Measurements from ENCODE around the gene MPHOSPH9.

Gene MPHOSPH9, protein sequence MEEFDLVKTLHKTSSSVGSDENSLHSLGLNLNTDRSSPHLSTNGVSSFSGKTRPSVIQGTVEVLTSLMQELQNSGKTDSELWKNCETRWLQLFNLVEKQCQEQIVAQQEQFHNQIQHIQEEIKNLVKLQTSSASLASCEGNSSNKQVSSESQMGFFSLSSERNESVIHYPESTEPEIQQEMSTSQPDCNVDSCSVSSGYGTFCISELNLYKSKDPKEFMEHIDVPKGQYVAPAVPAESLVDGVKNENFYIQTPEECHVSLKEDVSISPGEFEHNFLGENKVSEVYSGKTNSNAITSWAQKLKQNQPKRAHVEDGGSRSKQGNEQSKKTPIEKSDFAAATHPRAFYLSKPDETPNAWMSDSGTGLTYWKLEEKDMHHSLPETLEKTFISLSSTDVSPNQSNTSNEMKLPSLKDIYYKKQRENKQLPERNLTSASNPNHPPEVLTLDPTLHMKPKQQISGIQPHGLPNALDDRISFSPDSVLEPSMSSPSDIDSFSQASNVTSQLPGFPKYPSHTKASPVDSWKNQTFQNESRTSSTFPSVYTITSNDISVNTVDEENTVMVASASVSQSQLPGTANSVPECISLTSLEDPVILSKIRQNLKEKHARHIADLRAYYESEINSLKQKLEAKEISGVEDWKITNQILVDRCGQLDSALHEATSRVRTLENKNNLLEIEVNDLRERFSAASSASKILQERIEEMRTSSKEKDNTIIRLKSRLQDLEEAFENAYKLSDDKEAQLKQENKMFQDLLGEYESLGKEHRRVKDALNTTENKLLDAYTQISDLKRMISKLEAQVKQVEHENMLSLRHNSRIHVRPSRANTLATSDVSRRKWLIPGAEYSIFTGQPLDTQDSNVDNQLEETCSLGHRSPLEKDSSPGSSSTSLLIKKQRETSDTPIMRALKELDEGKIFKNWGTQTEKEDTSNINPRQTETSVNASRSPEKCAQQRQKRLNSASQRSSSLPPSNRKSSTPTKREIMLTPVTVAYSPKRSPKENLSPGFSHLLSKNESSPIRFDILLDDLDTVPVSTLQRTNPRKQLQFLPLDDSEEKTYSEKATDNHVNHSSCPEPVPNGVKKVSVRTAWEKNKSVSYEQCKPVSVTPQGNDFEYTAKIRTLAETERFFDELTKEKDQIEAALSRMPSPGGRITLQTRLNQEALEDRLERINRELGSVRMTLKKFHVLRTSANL

DNA sequence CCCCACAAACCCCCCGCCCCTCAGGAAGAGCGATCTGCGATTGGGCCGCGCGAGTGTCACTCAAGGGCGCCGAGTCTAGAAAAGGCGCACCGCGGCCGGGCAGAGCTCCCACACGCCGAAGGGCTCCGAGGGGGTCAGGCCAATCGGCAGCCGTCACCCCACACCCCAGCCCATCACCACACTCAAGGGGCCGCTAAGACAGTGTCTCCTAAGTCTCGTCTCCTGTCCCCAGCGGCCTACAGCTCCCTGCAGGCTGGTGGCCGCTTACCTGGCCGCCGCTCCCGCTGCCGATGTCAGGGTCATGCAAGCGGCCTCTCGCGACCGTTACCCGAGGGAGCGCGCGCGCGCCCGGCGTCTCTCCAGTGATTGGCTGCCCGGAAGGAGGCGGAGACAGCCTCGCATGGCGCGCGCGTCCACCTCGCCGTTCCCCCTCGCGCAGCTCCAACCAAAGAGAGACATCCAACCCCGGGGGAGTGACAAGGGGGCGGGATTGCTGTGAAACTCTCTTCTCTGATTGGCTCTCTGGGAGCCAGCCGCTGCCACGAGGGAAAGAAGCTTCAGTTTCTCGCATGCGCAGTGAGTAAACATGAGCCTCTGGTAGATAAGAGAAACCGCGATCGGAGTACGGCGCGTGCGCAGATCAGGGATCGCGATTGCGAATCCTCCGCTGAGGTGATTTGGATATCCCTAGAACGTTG lies at the start of gene MPHOSPH9, which contains the start of gene MTRFR:
TSS of gene MPHOSPH9 (minus strand) at position 335 of the 698 bp plus-strand sequence. CDS start 2,777 bp downstream, outside the sequence.
TSS of gene MTRFR (plus strand) at position 630 of the 698 bp plus-strand sequence. CDS start 20,239 bp downstream, outside the sequence.
- peak; percentile 99 for DNase-seq

DNA sequence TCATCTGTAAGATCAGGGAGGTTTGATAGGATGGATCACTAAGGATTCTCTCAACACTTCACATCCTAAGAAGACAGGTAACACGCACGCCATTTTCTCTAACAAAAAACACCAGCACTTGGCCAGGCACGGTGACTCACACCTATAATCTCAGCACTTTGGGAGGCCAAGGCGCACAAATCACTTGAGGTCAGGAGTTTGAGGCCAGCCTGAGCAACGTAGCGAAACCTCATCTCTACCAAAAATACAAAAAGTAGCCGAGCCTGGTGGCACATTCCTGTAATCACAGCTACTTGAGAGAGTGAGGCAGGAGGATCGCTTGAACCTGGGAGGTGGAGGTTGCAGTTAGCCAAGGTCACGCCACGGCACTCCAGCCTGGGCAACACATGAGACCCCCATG lies 49.2 kb upstream of the MPHOSPH9 start:
- DNase-seq = no peak

GRCh38 chr12:123280971-123281370 lies 48.0 kb upstream of the MPHOSPH9 start:
- DNase-seq = no peak

DNA sequence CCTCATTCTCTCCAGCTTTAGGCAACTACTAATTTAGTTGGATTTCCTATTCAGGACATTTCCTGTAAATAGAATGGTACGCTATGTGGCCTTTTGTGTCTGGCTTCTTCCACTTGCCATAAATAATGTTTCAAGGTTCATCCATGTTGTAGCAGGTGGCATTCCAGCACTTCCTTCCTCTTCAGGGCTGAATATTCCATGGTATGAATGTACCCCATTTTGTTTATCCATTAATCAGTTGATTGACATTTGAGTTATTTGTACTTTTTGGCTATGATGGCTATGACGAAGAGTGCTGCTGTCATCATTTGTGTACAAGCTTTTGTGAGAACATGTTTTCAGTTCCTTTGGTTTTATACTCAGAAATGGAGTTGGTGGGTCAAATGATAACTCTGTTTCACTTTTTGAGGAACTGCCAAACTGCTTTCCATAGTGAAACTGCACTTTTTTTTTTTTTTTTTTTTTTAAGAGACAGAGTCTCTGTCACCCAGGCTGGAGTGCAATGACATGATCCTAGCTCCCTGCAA lies 45.2 kb upstream of the MPHOSPH9 start:
- peak; percentile 28 to 58 for DNase-seq

GRCh38 chr12:123273166-123273565 lies 40.2 kb upstream of the MPHOSPH9 start:
- no peak for DNase-seq

GRCh38 chr12:123271001-123271668 lies 38.2 kb upstream of the MPHOSPH9 start:
- DNase-seq = peak; percentile 39 to 53

GRCh38 chr12:123270214-123271000 lies 37.5 kb upstream of the MPHOSPH9 start:
- no peak for DNase-seq

DNA sequence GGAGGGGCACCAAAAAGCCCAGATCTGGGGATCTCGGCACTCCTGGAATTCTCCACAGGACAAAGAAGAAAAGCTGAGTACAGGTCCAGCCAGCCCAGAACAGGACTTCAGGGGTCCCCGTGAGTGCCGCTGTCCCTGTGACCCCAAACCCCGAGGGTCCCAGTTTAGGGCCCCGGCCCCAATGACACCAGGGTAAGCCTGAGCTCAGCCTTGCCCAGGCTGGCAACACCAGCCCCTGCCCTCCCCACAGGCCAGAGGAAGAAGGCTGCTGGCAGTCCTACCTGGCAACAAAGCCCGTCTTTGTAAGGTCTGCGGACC lies 36.9 kb upstream of the MPHOSPH9 start:
- no peak for DNase-seq

DNA sequence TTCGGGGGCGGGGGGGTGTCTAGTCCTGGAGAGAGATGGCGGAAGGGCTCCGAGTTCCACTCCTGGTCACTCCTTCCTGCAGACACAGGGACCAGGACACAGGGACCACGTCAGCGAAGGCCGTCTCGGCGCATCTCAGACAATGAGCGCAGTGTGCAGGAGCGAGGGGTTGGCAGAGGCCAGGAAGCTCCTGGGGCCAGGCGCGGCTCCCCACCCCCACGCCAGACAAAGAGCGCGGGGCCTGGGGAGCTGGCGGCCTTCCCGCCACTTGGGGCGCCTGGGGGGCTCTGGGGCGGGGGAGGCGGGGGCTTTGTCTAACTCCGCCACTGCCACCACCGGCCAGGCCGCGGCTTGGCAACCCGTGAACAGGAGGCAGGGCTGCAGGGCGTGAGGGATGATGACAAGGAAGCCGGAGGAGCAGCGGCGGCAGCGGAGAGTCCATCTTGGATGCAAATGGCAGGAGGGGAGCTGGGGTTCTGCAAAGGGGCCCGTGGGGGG lies 36.5 kb upstream of the MPHOSPH9 start:
- peak; percentile 72 to 73 for DNase-seq

- no peak for DNase-seq
Observed at GRCh38 chr12:123268850-123269249, 35.9 kb upstream of the MPHOSPH9 start.

DNA sequence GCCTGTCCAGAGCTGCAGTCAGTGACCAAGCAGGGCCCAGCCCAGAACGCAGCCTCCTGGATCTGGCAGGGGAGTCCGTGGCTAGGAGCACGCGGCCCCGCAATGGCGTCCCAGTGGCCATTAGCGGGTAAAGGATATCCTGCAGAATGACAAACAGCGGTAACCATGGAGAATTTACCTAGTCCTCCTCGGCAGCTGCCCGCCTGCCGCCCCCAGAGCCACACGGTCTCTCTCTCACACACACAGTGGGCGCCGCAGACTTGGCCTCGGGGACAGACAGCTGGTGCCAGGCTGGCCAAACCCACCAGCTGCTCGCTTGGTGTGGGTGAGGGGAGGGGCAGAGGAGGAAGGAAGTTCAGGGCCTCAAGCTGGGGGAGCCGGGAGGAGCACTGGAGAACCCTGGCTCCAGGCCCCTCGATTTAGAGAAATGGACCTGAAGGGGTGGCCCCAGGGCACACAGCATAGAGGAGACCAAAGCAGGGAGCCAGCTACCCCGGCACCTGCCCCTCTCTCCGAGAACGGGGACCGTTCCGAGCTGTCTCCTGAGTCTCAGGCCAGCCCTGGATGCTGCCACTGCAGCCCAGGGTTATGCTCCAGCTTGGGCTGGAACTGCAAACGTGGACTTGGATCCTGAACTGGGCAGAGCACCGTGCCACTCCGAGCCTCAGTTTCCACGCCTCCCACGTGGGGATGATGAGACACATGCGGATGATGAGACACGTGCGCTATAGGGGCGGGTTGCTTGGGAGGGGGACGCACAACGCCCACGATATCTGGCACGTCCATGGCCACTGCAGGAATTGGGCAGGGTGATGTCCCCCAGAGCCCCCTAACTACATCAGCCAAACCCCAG lies 35.3 kb upstream of the MPHOSPH9 start:
- DNase-seq = peak in 1 of 2 experiments; percentile 29

GRCh38 chr12:123267335-123267920 lies 34.5 kb upstream of the MPHOSPH9 start:
- DNase-seq = no peak

- DNase-seq = no peak
Observed at GRCh38 chr12:123266679-123267277, 33.8 kb upstream of the MPHOSPH9 start.

DNA sequence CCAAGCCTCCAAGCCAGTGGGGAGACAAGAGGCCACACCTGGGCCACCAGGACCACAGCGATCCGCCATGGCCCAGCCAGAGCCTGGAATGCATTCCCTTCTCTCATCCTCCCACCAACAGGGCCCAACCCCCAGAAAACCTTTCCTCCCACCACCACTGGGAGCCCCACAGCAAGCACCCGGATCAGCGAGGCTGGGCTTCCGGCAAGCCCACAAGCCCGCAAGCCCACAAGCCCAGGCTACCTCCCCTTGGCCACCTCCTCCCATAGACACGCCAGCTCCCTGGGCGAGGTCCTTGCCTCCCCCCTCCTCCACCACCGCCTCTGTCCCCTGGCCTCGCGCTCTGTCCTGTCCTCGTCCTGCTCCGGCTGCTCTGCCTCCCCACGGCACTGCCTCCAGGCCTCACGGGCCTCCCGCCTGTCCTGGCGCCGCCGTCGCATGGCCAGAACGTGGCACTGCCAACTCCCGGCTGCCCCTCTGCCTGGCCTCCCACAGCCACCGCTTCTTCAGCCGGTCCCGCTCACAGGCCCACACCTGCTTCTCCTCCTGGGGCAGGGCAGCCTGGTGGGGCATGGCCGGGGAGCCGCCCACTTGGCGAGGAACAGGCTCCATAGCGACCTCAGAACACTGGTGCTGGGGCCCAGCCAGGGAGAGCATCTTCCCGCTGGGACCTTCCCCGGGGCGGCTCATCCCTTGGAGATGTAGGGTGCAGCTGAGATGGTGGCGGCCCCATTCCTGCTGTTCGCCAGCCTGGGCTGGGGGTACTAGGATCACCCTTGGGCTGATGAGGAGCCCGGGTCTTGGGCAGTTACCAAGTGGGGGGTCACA lies 33.1 kb upstream of the MPHOSPH9 start:
- no peak for DNase-seq

GRCh38 chr12:123264642-123265041 lies 31.7 kb upstream of the MPHOSPH9 start:
- peak; percentile 15 to 34 for DNase-seq

GRCh38 chr12:123263196-123263817 lies 30.4 kb upstream of the MPHOSPH9 start:
- no peak for DNase-seq

DNA sequence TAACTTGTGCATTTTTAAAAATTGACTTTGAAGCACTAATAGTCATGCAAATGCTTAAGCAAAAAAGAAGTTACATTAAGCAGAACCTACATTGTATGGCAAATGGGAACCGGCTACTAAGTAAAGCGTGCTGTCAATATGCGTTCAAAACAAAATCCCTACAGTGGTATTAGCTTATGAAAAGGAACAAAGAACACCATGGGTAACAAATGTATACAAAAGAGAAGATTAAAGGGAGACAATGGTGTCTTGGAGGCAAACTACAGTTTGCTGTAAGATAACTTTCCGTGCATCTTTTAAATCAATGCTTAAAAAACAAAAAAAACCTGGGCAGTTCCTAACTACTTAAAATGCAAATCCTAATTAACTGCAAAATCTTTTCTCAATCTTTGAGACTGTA lies 28.3 kb upstream of the MPHOSPH9 start:
- no peak for DNase-seq
